GM19455 (cell line): Measurements from ENCODE around the gene ARHGAP26.

Experiments
- ATAC-seq: cut with Tn5 transposase; IDR thresholded peaks from one replicate; pipeline ENCODE4 v1.9.1; 2021; ENCODE audit not compliant: unreplicated experiment

ARHGAP26 gene

GRCh38 chr5:142808878-142809598 lies 38.9 kb downstream of the ARHGAP26 start:
- no peak for ATAC-seq

GRCh38 chr5:142810081-142810480 lies 39.9 kb downstream of the ARHGAP26 start:
- no peak for ATAC-seq

DNA sequence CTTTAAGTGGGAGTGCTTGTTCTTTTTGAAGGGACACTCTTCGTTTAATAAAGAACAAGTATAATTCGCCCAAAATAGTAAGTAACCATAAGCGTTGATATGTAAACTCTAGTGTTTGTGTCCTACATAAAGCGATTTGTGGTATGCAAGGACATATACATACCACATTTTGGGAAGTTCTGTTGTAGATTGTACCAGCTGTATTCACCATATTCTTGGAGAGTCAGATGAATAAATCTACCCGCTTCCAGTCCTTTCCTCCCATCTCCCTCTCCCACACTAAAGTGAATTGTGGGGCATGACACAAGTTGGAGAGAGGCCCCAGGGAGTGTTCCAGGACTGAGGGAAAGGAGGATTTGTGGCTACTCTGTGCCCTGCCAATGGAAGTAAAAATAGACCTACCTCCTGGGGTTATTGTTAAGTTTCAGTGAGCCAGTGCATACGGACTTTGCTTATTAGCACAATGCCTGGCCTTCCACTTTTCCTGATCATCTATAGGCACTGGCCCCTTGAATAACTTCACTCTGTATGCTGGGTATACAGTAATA lies 40.6 kb downstream of the ARHGAP26 start:
- no peak for ATAC-seq

DNA sequence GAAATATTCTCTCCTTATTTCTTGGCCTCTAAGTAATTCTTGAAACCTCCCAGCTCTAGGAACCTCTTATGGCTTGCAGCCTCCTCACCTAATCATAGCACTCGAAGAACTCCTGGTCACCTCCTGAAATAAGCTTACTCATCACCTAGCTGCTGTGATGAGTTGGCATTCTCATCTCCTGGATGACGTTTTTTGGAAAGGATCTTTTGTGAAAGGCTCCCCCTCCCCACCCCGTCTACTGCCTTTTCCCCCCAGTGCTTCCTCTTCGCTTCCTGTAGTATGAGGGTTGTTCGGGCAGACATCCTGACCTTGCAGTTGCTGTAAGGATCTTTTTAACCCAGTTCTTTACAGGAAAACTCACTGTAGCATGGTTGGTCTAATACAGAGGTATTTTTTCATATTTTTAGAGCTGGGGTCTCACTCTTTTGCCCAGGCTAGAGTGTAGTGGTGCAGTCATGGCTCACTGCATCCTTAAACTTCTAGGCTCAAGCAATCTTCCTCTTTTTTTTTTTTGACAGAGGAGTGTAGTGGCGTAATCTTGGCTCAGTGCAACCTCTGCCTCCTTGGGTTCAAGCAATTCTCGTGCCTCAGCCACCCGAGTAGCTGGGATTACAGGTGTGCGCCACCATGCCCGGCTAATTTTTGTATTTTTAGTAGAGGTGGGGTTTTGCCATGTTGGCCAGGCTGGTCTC lies 41.8 kb downstream of the ARHGAP26 start:
- no peak for ATAC-seq

DNA sequence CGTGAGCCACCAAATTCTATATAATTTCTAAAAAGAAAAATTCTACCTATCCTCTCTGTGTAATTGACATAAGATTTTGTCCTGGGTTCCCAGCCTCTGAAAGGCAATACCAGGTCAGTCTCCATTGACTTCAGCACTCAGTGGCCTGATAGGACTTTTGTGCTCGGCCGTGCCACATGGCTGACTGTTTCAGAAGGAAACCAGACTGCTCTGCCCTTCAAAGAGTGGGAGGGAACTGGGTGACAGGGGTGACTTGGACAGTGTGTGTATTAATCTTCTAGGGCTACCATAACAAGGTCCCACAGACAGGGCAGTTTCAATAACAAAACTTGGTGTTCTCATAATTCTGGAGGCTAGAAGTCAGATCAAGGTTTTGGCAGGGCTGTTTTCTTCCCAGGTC lies 43.0 kb downstream of the ARHGAP26 start:
- no peak for ATAC-seq

DNA sequence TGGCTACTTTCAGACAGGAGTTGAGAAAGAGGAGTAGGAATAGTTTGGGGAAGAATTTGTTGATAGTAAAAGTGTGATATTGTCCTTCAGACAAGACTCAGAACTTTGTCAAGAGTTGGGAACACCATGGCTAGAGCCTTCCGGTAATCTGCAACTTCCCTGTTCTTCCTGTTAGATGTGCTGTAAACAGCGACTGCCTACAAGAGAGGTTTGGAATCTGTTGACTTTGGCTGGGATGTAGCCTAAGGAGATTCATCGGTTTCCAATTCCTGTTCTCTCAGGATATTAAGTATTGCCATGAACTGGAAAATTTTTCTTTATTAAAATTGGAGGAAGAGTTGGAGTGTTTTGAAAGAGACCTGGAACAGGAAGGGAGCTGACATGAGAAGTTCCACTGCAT lies 43.9 kb downstream of the ARHGAP26 start:
- ATAC-seq = no peak

DNA sequence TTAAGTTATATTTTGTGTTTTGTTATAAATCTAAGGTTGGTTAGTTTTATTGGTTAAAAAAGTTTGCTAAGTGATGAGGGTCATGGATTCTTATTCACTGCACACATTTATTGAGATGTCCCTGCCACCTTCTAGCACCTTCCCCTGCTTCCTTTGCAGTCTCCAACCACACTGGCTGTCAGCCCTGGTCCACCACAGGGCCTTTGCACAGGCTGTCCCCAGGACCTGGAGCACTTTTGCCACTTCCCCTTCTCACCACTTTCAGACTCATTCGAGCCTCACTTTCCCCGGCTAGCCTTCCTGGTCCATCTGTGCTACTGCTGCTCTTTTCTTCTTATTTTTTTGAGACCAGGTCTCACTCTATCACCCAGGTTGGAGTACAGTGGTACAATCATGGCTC lies 45.3 kb downstream of the ARHGAP26 start:
- ATAC-seq = no peak

GRCh38 chr5:142816531-142817430 lies 46.6 kb downstream of the ARHGAP26 start:
- no peak for ATAC-seq

DNA sequence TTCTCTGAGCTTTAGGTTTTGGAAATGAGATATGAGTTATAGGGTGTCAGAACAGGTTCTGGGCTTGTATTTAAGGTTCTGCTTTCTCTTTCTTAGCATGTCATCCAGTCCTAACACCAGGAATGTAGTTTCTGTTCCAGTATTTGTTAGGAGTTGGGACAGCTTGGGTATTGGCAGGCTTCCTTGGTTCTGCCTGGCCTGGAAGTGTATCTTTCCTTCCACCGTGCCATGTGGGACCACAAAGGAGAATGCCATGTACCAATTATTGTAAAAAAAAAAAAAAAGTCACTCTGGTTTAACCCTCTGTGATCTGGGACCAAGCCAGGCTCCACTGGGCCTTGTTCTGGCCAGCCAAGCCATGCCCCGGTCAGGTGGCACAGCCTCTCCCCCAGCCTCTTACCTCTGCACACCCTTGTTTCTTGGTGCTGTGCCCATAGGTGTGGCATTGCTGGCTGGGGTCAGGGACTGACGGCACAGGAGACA lies 47.8 kb downstream of the ARHGAP26 start:
- ATAC-seq = no peak

GRCh38 chr5:142819292-142819691 lies 49.1 kb downstream of the ARHGAP26 start:
- ATAC-seq = no peak

DNA sequence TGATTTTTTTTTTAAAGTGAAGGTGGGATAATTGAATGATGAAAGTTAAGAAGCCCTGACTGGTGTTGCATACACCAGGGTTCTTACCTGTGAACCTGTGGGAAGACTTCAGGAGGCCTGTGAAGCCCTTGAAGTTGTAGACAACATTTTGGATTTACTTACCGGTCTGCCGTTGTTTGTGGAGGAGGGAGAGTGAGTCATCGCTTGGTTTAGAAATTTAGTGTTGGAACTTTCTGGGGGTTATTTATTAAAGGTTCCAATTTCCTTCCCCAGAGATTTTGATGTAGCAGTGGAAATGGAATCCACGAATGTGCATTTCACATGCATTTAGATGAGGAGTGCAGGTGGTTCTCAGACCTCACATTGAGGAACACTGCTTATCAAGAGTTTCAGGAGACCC lies 49.6 kb downstream of the ARHGAP26 start:
- ATAC-seq = no peak

GRCh38 chr5:142820447-142820846 lies 50.3 kb downstream of the ARHGAP26 start:
- ATAC-seq = no peak

DNA sequence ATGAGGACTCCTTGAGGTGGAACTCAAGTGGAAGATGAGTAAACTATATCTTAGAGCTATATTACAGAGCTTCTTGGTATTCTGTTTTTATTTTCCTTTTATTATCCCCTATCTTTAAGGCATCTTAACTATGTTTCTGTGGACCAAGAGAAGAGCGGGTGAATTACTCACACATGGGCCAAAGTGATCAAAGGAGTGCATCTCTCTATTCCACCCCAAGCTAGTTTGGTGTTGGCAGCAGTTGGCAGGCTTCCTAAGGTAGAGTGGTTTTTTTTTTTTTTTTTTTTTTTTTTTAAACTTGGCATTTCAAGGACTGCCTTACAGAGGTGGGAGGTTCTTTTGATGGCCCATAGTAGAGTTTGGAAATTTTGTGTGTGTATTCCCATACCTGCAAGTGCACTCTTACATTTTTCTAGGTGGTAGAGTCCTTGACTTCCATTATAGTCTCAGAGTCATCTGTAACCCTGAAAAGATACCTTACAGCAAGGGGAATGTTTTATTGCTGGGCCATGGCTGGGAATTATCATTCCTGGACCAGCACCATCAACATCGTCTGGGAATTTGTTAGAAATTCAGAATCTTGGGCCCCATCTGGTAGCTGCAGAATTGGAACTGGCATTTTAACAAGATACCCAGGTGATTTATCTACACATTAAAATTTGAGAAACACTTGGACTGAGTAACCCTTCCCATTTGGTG lies 51.0 kb downstream of the ARHGAP26 start:
- no peak for ATAC-seq

DNA sequence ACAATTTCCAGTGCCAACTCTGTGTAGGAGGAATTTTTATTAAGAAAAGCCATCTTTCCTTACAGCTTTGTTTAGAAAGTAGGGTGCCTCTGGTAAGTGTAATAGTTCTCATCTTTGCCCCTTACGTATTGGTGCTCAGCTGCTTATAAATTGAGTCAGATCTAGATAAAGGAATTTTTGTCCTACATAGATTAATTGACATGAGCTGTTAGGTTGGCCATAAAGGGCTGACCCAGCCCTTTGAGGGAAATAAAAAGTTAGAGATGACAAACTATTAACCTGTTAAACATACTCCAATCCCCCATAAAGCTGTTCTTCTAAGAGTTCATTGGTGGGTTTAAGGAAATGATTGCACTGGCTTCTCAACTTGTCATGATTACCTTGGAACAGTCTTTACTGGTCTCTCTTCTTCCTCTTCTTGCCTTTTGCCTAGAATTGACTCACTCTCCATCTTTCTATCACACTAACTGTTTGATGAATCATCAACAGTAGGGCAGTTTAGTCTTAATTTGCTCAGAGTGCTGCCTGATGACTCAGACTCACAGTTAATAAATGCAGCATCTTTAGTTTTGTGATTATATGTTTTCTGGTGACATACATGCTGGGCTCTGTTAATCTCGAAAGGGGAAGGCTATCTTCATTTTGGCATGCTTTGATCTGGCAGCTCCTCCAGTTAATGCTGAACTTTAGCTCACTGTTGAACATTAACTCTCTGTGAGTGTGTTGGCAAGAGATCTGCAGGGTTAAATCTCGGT lies 51.7 kb downstream of the ARHGAP26 start:
- ATAC-seq = no peak

GRCh38 chr5:142823126-142823525 lies 52.9 kb downstream of the ARHGAP26 start:
- ATAC-seq = no peak

DNA sequence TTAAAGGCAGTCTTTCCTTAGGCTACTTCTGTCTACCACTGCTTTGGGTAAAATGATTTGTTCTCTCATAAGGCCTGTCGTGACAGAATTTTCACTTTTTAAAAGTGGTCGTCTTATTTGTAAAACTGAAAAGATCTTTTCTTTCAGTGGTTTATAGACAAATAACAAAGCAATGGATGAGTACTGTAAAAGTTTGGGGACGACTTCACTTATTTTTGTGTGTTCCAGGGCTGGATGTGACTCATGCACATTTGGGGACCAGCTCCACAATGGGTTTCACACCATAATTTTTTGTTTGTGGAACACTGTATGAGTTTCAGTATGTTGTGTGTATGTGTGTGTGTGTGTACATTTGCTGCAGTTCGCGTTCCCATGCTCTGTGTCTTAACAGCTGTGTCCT lies 53.6 kb downstream of the ARHGAP26 start:
- ATAC-seq = no peak

DNA sequence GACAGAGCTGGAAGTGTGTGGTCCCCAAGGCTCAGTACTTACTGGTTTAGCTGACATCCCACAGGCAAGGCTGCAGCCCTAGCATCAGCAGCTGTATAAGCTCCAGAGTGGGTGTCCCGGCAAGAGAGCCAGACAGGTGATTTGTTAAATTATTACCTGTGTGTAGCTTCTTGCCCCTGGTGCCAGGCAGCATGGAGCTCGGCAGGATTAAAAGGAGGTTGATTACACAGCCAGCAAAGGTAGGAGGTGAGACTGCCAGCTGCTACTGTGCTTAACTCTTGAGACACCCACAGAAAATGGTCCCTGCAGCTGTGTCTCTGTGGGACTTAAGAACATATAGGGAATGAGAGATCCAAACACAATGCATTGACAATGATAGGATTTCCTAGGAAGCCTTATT lies 54.2 kb downstream of the ARHGAP26 start:
- ATAC-seq = no peak

GRCh38 chr5:142825378-142826089 lies 55.4 kb downstream of the ARHGAP26 start:
- no peak for ATAC-seq

GRCh38 chr5:142826093-142826492 lies 55.9 kb downstream of the ARHGAP26 start:
- ATAC-seq = no peak
